Epithelial cell of proximal tubule (primary cell): ENCODE data around the gene LTN1. TPM values are rescaled to one million over a fixed set of nuclear protein-coding genes. Genes with fewer than 3 reads are reported as not detected.

Experiments used
- DNase-seq: peaks from one replicate; pipeline ENCODE4 v3.0.0-alpha.2; 2011; ENCODE audit warnings: low read depth
- H3K4me3 ChIP-seq: 2 replicates; pipeline ENCODE4 v1.5.1; 2011; ENCODE audit warnings: low read depth, mild to moderate bottlenecking, low read length
- total RNA-seq: library from RNA; depleted of rRNA; stranded (reverse); fragments of >200 nt; gene quantifications from 2 replicates; pipeline ENCODE4 v1.2.3, GENCODE V29; 2015
- TF ChIP-seq, protein P1 (sequence below): conservative IDR thresholded peaks from 2 replicates; pipeline ENCODE4 v1.5.1; 2012; ENCODE audit warnings: low read depth, mild to moderate bottlenecking, low read length

Gene LTN1
- total RNA-seq, 1 donor from 2014 or later, result 21.4 TPM

DNA sequence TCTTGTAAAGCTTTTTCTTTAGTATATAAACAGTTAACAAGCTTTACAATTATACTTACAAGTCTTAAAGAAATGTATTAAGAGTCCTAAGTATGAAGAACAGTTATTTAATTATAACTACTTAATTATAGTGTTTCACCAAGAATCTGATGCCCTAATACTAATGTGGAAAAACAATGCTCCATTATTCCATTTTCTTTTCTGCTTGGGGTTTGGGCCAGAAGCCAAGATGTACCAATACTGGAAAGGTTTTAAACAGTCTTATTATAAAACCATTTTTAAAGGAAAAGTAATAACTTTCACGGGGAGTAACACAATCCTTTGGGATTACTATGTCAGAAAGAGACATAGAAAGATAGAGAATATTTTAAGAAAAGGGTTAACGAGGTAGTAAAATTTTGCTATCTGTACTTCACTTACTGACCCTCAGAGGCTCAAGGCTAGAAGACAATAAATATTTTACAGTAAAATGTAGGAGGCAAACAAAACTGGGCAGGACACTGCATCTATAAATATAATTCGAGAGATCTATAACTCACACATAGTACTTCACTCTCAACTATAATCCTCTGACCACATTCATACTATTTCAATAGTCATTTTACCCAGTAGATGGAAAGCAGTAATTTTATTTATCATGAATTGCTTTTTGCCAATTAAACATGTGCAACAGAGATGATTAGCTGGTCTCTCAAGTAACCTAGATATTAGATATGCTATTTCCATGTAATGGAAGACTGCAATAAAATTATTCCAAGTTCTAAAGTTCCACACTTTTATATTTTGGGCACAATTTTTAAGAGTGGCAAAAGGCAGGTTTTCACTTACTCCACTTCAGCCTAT is 63.9 kb downstream of the LTN1 start:
- TF ChIP-seq, protein P1, sequence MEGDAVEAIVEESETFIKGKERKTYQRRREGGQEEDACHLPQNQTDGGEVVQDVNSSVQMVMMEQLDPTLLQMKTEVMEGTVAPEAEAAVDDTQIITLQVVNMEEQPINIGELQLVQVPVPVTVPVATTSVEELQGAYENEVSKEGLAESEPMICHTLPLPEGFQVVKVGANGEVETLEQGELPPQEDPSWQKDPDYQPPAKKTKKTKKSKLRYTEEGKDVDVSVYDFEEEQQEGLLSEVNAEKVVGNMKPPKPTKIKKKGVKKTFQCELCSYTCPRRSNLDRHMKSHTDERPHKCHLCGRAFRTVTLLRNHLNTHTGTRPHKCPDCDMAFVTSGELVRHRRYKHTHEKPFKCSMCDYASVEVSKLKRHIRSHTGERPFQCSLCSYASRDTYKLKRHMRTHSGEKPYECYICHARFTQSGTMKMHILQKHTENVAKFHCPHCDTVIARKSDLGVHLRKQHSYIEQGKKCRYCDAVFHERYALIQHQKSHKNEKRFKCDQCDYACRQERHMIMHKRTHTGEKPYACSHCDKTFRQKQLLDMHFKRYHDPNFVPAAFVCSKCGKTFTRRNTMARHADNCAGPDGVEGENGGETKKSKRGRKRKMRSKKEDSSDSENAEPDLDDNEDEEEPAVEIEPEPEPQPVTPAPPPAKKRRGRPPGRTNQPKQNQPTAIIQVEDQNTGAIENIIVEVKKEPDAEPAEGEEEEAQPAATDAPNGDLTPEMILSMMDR, result no peak

DNA sequence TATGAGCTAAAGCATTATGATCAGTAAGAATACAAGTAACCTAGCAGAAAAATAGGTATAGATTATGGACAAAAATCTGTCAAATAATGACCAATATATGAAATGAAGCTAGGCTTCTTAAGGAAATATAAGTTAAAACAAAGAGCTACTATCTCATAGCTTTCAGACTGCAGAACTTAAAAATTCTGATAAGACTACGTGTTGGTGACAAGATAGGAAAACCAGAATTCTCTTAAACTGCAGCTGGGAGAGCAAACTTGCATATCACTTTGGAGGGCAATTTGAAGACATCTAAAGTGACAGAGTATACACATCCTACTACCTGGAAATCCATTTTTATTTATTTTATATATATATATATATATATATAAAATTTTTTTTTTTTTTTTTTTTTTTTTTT is 65.5 kb downstream of the LTN1 start:
- no peak overlapping the region for H3K4me3 ChIP-seq
- DNase-seq, result no peak
- TF ChIP-seq, protein P1, result no peak

More for the DNA sequence above, 63.9 kb downstream of the LTN1 start:
- H3K4me3 ChIP-seq, result no peak overlapping the region
- no peak for DNase-seq

DNA sequence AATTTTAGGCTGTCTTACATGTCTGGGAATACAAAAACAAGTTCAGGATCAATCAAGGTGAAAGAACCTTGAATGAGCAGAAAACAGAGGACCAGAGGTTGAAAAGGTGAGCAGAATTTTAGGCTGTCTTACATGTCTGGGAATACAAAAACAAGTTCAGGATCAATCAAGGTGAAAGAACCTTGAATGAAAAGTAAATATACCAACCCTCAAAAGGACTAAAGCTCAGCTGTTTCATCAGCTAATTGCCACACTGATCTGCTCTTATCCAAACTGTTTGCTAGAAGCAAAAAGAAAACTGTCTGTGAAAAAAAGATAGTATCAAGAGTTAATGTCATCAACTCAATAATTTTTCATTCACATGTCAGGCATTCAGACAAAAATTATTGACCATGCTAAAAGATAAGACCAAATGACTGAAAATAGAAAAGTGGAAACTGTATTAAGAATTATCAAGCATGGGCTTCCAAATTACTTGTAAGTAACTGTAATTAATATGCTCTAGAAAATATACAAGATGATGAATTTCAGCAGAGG is 69.2 kb downstream of the LTN1 start:
- no peak for DNase-seq
- TF ChIP-seq, protein P1, result no peak
- no peak overlapping the region for H3K4me3 ChIP-seq

DNA sequence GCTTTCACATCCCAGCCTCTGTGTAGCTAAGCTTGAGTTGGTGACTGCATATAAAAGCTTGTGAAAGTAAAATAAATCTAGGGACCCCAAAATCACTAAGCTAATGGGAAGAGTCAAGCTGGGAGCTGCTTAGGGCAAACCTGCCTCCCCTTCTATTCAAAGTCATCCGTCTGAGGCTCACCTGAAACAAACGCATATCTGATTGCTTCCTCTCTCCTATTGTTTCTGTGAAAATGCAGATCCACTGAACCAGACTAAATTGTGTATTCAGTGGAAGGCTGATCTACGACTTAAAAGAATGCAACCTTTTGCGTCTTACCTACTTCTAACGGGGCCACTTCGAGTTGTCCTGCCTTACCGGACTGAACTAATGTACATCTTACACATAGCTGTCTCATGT is 70.3 kb downstream of the LTN1 start:
- DNase-seq, result no peak
- H3K4me3 ChIP-seq, result no peak overlapping the region
- TF ChIP-seq, protein P1, result no peak

DNA sequence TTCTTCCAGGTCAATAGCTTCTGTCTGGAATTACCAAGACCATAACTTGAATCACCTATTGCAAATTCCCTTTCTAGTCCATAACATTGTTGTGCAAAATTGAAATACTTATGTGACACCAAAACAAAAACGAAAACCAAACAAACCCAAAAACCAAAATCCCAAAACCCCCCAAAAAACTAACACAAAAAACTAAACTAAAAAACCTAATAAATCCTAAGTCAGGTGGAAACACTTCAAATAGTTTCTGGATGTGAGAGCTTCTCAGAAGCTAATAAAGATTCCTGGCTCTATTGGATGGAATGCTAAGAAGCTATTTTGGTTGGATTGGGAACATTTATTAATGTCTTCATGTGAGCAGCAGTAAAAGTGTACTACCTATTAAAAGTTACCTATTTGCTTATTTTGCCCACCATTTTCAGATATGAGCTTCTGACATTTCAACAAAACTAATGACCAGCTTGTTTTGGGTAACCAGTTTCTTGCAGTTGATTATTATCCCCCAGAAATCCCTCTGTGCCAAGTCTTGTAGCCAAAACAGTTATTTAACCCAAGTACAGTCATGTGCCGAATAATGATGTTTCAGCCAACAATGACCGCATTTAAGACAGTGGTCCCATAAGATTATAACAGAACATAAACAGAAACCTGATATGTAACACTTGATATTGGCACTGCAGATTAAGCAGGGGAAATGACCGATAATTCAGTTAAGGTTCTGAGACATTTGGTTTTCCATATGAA is 76.4 kb downstream of the LTN1 start:
- DNase-seq, result no peak
- no peak overlapping the region for H3K4me3 ChIP-seq
- TF ChIP-seq, protein P1, result no peak

DNA sequence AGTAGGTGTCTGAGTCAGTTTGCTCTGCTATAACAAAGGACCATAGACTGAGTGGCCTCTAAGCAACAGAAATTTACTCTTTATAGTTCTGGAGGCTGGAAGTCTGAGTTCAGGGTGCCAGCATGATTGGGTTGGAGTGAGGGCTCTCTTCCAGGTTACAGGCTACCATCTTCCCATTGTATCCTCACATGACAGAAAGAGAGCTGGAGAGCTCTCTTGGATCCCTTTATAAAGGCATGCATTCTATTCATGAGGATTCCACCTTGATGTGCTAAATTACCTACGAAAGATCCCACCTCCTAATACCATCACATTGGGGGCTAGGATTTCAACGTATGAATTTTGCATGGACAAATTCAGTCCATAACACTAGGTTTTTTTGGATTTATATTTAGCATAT is 79.6 kb downstream of the LTN1 start:
- no peak for DNase-seq
- no peak overlapping the region for H3K4me3 ChIP-seq
- TF ChIP-seq, protein P1, result no peak
